HG03280 (cell line): Measurements from ENCODE around the gene ABCA12.
A peak's percentile ranks its signal among the peaks of the same experiment; 100 is the strongest.

ENCODE experiments used
- ATAC-seq: cut with Tn5 transposase; IDR thresholded peaks from one replicate; pipeline ENCODE4 v1.9.1; 2021; ENCODE audit warnings: mild to moderate bottlenecking, moderate library complexity; ENCODE audit not compliant: unreplicated experiment

The ABCA12 gene

DNA sequence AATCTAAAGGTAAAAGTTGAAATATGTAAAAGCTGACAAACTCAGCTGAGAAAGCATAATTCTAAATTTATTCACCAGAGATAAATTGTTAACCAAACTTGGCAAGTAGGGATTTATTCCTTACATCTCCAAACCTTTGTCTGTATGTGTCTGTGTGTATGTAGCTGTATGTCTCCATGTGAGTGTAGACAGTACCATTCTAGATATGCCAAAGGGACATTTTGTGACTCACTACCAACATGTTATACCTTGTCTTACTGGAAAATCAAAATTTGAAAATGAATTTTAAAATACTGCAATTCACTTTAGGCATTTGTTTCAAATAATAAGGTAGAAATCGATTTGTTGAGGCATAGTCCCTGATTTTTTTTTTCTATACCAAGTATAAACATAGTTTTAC is 102.1 kb downstream of the ABCA12 start:
- no peak for ATAC-seq

DNA sequence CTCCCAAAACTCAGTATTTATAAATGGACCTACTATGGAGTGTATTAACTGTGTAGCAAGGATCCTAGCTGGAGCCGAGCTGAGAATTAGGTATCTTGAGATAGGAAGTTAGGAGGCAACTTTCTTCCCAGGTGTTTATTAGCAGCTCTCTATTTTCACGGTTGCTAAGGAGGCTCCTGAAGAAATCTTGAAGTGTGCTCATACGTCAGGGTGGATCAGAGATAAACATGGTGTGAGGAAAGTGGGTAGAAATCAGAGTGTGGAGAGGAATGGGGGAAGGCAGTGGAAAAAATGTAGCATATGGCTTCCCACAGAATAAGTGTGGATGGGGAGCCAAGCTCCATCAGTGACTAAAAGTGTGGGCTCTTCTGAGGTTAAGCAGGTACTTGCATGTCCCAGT is 104.3 kb downstream of the ABCA12 start:
- no peak for ATAC-seq

DNA sequence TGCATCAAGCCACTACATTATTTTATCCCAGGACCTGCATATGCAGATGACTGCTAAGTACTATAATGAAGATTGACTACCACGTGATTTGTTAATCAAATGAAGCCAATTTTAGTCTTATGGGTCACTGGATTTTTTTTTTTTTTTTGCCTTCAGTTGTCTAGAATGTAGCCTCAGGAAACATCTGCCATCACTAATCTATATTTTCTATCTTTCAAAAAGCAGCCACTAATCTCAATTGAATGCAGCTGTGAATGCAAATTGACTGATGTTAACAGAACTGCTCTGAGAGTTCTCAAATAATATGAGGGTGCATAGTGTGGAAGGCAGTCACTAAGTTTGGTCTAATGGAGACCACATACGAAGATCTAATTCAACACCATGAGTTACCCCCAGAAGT is 106.3 kb downstream of the ABCA12 start:
- peak; percentile 47 for ATAC-seq

DNA sequence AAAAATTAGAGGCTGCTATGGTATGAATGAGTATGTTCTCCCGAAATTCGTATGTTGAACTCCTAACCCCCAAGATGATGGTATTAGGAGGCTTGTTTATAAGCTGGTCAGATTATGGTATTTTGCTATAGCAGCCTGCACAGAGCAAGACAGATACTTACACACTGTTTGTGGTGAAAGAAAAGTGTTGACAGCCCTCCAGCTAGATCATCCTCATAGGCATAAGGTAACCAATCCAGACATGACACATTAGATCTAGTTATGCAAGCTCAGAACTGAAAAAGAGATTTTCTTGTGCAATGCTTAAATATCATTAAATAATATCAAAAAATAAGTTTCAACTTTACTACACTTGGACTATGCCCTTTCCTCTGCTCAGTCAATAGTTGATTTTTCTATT is 107.1 kb downstream of the ABCA12 start:
- no peak for ATAC-seq

DNA sequence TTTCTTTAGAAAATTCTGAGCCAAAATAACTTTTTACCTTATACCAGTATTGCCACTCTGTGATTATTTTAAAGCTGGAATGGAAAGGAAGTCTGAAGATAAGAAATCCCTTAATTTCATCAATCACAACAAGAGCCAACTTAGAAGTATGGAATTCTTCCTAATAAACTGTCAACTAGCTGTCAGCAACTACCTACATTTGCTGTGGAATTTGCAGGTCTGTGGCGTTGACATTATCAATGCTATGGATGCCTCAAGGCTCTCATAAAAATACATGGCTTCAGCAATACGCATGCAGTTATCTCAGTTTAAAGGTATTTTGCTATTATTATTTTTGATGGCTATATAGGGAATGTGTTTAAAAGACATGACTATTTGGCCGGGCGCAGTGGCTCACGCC is 108.5 kb downstream of the ABCA12 start:
- ATAC-seq, result no peak

DNA sequence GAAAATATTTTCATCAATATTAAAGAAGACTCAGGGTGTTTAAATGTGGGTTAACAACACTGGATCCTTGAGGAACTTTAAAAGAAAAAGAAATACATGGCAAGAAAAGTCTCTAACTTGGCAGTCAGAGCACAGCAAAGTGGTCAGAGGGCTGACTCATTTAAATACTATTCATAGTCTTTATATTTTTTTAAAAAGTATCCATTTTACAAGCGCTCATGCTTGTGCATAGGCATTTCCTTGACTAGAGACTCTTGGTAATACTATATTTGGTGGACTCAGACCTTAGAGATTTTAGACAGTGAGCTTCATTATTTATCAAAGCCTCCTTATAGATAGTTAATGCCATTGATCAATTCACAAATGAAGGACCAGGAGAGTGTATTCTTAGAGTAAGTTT is 110.2 kb downstream of the ABCA12 start:
- ATAC-seq, result no peak

DNA sequence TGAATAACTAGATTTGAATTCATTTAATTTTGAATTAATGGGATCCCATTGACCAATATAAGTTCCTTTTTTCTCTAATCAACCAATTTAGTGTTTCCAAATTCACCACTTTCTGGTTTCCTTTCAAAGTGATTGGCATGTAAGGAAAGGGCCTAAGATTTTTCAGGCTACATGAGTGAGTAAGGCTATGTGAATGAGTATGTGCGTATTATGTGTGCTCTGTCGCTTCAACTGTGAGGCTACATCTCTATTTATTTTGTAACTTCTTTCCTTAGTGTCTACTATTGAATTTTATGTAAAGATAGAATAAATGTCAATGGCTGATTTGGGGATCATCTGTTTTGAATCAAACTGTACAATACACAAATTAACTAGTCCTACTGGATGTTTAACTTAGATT is 110.6 kb downstream of the ABCA12 start:
- no peak for ATAC-seq

DNA sequence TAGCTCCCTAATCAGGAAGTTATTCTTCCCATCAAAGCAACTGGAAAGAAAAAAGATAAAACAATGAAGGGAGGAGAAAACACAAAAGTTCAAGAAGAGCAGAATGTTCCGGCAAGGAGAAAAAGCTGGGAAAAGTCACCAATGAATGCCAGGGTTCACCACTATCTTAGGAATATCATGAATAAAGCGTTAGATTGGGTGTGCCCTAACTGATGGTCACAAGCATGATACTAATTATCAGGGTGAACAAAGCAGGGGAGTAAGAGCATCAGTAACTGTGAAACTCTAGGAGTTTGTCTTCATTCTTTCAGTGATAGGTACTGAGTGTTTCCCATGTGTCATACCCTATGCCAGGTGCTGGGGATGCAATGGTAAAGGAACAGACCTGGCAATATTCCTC is 115.5 kb downstream of the ABCA12 start:
- ATAC-seq, result no peak

DNA sequence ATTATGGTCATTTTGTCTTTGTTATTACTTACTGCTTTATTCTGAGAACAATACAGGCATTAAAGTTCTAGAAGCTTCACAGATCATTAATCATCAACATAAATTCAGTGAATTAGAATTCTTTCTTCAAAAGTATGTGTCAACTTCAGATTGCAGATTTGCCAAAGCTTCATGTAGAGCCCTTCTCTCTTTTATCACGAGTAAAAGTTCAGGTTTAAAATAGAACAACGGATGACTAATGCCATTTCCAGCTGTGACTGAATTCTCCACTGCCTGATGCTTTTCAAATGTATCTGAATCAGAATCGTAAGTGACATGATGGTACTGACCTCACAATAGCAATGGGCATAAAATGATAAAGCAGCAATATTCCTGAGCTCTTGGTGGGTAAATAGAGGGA is 116.0 kb downstream of the ABCA12 start:
- ATAC-seq, result no peak

DNA sequence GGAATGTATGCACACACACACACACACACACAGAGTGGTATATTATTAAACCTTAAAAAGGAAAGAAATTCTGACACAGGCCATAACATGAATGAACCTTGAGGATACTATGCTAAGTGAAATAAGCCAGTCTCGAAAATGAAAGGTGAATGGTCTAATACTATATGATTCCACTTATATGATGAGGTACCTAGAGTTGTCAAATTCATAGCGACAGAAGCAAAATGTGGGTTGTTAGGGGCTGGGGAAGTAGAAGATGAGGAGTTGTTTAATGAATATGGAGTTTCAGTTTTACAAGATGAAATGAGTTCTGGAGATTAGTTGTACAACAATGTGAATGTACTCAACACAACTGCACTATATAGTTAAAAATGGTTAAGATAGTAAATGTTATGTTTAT is 118.1 kb downstream of the ABCA12 start:
- ATAC-seq, result peak; percentile 45

DNA sequence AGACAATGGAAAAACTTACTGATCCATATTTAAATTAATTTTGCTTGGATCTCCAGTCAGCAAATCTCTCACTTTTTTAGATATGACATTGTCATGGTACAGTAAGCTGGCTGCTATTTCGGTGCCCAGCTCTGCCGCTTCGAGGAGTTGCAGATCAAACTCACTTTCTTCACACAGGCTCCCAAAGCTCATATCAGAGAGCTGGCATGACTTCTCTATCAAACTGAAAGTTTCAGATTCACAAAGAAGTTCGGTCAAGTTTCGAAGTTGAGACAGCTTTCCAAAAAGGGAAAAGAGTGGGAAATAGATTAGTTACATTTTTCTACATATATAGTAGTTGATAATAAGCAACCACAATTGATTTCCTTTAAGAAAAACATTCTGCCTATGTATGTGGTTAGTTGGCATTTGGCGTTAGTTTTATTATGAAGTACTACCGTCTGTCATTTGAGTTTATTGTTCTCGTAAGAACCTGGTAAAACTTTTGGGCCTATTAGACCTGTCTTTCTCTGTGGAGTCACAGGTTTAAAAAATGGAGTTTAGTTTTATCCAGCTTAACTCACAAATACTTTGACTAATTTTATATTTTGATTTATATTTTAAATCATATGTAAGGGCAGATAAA is 118.8 kb downstream of the ABCA12 start:
- peak; percentile 50 for ATAC-seq

DNA sequence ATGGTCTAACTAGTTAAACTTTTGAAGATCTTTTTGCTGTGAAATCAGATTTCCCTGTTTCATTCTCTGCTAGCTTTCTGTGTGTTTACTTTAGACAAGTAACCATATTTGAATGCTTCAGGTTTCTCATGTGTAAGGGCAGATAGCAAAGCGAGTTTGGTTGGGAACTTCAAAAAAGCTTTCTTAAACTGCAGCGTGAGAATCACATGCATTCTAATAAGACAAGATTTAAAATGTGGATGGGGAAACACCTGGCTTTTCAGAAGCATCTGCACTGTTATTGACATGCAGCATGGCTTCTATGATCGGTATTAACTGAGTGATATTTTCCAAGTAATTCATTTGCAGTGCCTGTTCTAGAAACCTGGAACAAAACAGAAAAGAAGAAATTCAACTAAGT is 119.3 kb downstream of the ABCA12 start:
- ATAC-seq, result peak; percentile 40

DNA sequence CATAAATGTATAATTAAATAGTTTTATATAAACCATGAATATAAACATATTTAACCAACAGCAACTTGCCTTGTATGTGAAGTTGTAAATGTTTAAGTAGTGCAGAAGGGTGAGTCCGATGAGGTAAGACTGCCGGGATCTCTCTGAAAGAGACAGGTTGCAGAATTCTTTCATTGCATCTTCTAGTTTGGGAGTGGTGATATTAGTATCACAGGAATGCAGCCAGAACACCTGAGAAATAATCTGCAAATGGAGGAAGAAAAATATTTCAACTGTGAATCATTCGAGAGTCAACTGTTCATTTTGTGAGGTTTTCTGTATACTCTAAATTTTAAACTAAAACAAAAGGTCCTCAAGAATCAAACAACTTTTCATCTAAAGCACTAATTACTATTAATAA is 123.0 kb downstream of the ABCA12 start:
- ATAC-seq, result no peak

DNA sequence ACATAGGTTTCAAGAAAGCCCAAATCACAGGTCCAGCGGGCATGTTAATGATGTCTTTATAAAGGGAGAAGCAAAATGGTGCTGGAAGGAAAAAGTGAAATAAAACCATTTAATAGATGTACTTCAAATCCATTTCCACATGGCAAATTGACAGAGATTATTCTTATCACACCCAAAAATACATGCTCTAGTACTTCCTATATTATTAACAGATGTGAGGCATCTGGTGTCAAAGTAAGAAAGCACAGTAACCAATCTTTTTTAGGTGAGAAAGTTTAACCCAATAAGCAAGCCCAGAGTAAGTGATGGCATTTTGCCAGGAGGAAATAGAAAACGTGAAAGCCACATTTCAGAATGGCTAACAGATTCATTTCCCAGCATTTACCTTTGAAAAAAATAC is 128.0 kb downstream of the ABCA12 start:
- no peak for ATAC-seq

DNA sequence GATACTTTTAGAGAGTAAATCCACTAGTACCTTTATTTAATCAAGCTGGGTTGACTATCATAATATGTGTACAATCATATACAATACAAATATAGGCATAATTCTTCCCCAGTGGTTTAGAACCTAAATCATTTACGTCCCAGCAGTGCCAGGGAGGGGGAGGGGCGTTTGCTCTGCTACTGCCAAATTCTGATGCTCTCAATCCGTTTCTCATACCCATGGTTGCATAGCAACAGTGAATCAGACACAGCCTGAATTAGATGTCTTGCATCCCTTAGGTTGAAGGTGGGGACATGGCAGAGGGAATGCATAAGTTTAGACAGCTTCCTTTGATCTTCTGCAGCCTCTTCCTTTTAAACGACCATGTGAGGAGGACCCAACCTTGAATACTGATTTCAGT is 135.4 kb downstream of the ABCA12 start:
- no peak for ATAC-seq

DNA sequence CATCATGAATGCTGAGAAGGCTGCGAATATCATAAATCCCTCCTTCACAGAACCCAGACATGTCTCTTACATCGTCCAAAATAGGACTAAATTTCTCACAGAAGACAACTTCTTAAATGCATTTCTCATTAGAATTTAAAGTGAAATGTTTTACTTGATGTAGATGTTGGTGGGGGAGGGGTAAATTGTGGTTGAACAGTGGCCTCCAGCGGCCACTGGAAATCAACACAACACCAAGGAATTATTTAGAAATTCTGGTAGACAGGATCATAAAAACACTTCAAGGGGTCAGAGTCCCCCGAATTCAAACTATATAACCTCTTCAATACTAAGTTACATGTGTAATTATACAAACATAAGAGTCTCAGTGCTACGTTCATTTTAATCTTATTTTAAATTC is 135.9 kb downstream of the ABCA12 start:
- peak; percentile 67 for ATAC-seq

DNA sequence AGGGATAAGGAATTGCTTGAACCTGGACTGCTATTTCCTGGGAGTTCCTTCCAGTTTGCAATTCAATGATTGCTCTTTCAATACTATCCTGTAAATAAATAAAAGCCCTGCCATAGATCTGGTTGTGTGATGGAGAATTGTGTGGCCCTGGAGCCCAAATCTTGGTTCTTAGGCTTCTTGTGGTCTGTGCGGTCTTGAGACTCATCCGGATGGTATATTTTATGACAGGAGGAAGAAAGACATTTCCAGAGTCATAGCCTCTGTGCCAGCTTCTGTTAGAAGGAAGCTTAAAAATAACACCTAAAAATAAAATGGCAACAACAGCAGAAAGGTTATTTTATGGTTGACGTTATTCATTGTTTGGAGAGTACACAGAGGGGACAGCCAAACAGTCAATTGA is 137.7 kb downstream of the ABCA12 start:
- ATAC-seq, result no peak

DNA sequence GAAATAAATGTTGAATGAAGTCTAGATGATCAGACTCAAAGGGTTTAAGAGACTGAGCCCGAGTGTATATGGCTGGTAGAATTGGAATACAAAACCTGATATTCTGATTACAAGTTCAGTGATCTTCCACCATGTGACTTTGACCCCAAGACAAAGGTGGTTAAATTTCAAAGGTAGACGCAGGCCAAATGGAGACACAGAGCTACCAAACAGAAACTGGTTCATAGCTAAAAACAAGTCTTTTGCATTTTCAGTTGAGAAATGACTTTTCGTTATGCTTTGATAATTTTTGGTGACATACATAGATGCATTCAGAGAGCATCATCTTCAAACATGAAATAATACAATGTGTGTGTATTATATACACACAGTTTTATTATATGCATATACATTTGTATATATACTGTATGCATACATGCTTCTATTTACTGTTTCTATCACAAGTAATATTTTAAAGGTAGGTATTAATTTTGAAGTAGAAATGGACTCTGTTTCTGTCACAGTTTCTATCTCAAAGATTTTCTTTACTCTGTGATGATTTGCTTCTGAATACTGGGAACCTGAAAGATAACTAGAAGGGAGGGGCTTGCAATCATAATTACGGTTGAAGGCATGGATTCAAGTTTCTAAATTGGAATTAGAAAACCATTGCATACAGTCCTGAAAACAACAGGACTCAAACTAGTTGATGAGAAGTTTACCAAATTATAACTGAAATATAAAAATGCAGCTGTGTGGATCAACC is 142.3 kb downstream of the ABCA12 start:
- ATAC-seq, result peak; percentile 89

DNA sequence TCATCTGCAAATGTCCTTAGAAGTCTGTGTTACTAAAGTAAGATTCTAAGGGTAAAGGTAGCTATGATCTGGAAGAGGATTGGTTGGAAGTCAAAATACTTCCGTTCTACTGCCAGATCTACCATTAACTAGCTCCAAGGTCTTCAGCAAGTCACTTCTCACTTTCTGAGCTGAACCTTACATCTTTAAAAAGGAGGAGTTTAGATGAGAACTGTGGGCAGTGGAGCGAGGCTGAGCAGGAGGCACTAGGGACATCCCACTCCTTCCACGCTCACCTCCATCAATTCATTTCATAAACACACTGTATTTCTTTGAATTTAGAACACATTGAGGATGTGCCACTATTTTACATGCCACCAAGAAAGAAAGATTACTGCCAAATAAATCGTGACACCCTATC is 143.0 kb downstream of the ABCA12 start:
- no peak for ATAC-seq

DNA sequence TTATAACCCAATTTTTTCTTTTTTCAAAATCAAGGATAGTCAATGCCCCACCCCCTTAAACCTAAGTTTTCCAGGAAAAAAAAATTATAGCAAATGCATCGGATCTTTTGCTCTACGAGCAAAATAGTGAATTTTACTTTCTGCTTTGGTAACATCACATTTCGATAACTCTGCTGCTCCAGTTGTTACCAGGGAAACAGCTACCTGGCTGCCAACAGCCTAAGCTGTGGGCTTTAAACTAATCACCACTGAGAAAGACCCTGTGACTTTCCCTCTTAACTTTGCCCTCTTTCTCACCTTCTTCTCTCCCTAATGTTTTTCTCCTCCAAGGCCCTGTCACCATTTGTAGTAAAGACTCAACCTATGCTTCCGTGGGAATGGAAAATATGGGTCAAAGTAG is 145.5 kb downstream of the ABCA12 start:
- no peak for ATAC-seq

DNA sequence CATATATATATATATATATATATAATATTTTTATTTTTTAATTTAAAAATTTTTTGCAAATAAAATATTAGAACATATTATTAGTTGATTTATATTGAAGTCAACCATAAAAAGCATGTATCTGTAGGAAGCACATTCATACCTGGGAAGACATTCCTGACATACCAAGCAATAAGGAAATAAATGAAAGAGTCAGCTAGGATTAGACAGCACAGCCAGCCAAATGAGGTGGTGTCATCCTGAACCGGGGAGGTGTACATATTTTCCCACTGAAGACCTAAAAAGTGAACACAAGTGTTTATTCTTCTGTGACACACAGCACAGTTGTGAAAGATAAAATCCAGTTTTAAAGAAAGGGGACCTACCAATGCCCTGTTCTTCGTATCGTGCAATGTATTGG is 149.2 kb downstream of the ABCA12 start:
- no peak for ATAC-seq

DNA sequence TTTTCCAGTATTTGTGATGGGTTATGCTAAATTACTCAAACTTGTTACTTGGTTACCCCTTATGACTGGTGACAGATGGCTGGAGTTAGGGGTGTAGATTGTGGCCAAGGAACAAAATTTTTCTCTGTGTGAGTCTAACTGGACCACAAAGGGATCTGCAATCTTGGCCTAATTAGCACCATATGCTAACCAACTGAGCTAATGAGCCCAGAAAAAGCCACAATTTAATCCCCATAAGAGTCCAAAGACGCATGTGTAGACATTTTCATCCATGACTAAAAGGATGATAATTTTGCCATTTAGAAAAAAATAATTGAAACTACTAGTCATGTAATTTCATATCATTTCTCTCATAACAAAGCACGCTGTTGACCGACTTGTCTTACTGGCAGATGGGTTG is 151.2 kb downstream of the ABCA12 start:
- ATAC-seq, result no peak

DNA sequence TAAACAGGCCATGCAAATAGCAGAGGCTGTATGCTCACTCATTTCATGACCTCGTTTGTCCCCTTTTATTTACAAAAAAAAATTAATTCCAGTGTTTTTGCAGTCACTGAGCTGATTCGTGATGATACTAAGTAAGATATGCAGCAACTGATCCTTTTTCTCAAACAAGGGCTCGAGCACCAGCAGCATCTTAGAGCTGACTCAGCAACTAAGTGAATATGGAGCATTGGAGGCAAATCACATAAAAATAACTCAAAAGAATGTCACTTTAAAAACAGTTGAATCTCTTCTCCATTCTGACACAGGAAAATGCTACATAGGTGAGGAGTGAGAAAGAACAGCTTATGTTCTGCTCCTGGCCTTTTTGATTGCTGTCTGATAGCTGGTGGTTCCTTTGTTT is 152.8 kb downstream of the ABCA12 start:
- ATAC-seq, result no peak
